ENCODE data around the gene TNFAIP3.
"Not testable (repeated sequence)": the region's sequence is repeated elsewhere in the genome, so short reads cannot be mapped to it uniquely, and the experiment has no call there.

TNFAIP3 gene

GRCh38 chr6:137890983-137891537 is 24.0 kb downstream of the TNFAIP3 start:
- no peak overlapping the region for H3K4me3 ChIP-seq (ENCODE audit: low read depth, low read length)
- no peak for DNase-seq (ENCODE audit: low read depth)
- TF ChIP-seq MYC (IDR thresholded peaks at IDR 0.05; ENCODE audit: low read depth, low read length) (no peak), CTCF (IDR thresholded peaks at IDR 0.05; ENCODE audit: low read depth, low read length) (no peak), MAX (IDR thresholded peaks at IDR 0.05; ENCODE audit: low read depth, low read length) (no peak), POLR2A (IDR thresholded peaks at IDR 0.05; ENCODE audit: extremely low read depth, insufficient read length) (no peak)

- TF ChIP-seq CTCF (IDR thresholded peaks at IDR 0.05; ENCODE audit: low read depth, low read length) (no peak), MYC (IDR thresholded peaks at IDR 0.05; ENCODE audit: low read depth, low read length) (no peak), MAX (IDR thresholded peaks at IDR 0.05; ENCODE audit: low read depth, low read length) (no peak), POLR2A (IDR thresholded peaks at IDR 0.05; ENCODE audit: extremely low read depth, insufficient read length) (no peak)
- DNase-seq (ENCODE audit: low read depth): no peak
- H3K4me3 ChIP-seq (ENCODE audit: low read depth, low read length): no peak overlapping the region
Measured at GRCh38 chr6:137892271-137892708, 25.2 kb downstream of the TNFAIP3 start.

- TF ChIP-seq MYC (IDR thresholded peaks at IDR 0.05; ENCODE audit: low read depth, low read length): no peak
- no peak for TF ChIP-seq CTCF (IDR thresholded peaks at IDR 0.05; ENCODE audit: low read depth, low read length)
- no peak for TF ChIP-seq MAX (IDR thresholded peaks at IDR 0.05; ENCODE audit: low read depth, low read length)
- no peak for TF ChIP-seq POLR2A (IDR thresholded peaks at IDR 0.05; ENCODE audit: extremely low read depth, insufficient read length)
- DNase-seq (ENCODE audit: low read depth): no peak
Measured at GRCh38 chr6:137893181-137893580, 26.1 kb downstream of the TNFAIP3 start.

GRCh38 chr6:137893726-137894125 is 26.7 kb downstream of the TNFAIP3 start:
- H3K4me3 ChIP-seq (ENCODE audit: low read depth, low read length): no peak overlapping the region
- no peak for TF ChIP-seq CTCF (IDR thresholded peaks at IDR 0.05; ENCODE audit: low read depth, low read length)
- no peak for TF ChIP-seq MAX (IDR thresholded peaks at IDR 0.05; ENCODE audit: low read depth, low read length)
- no peak for TF ChIP-seq POLR2A (IDR thresholded peaks at IDR 0.05; ENCODE audit: extremely low read depth, insufficient read length)
- TF ChIP-seq MYC (IDR thresholded peaks at IDR 0.05; ENCODE audit: low read depth, low read length): no peak
- no peak for DNase-seq (ENCODE audit: low read depth)

More at GRCh38 chr6:137893181-137893580, 26.1 kb downstream of the TNFAIP3 start:
- H3K4me3 ChIP-seq (ENCODE audit: low read depth, low read length): no peak overlapping the region

- not testable (repeated sequence) for H3K4me3 ChIP-seq (ENCODE audit: low read depth, low read length); DNase-seq (ENCODE audit: low read depth)
Measured at GRCh38 chr6:137894378-137894777, 27.3 kb downstream of the TNFAIP3 start.

GRCh38 chr6:137894779-137895385 is 27.8 kb downstream of the TNFAIP3 start:
- DNase-seq (ENCODE audit: low read depth): peak; percentile 45
- TF ChIP-seq CTCF (IDR thresholded peaks at IDR 0.05; ENCODE audit: low read depth, low read length) (no peak), MAX (IDR thresholded peaks at IDR 0.05; ENCODE audit: low read depth, low read length) (no peak), MYC (IDR thresholded peaks at IDR 0.05; ENCODE audit: low read depth, low read length) (no peak), POLR2A (IDR thresholded peaks at IDR 0.05; ENCODE audit: extremely low read depth, insufficient read length) (no peak)
- no peak overlapping the region for H3K4me3 ChIP-seq (ENCODE audit: low read depth, low read length)

Measured in NB4 (cell line).